GM12801 (cell line): Measurements from ENCODE around the gene TYMP.

Experiments
- CTCF ChIP-seq: IDR thresholded peaks from one replicate; pipeline ENCODE4 v1.5.1; 2011; ENCODE audit warnings: control low read depth; ENCODE audit not compliant: insufficient read length; ENCODE audit errors: extremely low read depth

TYMP gene

GRCh38 chr22:50548040-50548920 is 18.5 kb upstream of the TYMP start:
- no peak for TF ChIP-seq CTCF

GRCh38 chr22:50547263-50547985 is 17.6 kb upstream of the TYMP start:
- no peak for TF ChIP-seq CTCF

GRCh38 chr22:50546326-50547262 is 16.8 kb upstream of the TYMP start:
- TF ChIP-seq CTCF, result no peak

- TF ChIP-seq CTCF, result no peak
Observed at GRCh38 chr22:50545522-50546325, 15.9 kb upstream of the TYMP start, which contains the start of gene KLHDC7B. KLHDC7B (plus strand) TSS chr22:50545899; CDS start chr22:50546244, 345 bp downstream.

- no peak for TF ChIP-seq CTCF
Observed at GRCh38 chr22:50544746-50545253, 15.0 kb upstream of the TYMP start.

GRCh38 chr22:50544078-50544745 is 14.4 kb upstream of the TYMP start:
- no peak for TF ChIP-seq CTCF
